Neuronal stem cell (in vitro differentiated cells): ENCODE measurements around the gene YJU2.

Experiments used
- DNase-seq: peaks from one replicate; pipeline ENCODE4 v3.0.0-alpha.2; 2013; ENCODE audit warnings: low spot score
- H2AFZ ChIP-seq: one replicate; pipeline ENCODE4 v1.6.1; 2013; ENCODE audit warnings: mild to moderate bottlenecking, low read length, inconsistent platforms
- H2AK5ac ChIP-seq: 2 replicates; pipeline ENCODE4 v1.6.1; 2013; ENCODE audit warnings: low read depth, mild to moderate bottlenecking, inconsistent platforms, low read length, moderate library complexity, mixed read lengths
- H2BK120ac ChIP-seq: 2 replicates; pipeline ENCODE4 v1.6.1; 2013; ENCODE audit warnings: low read depth, mild to moderate bottlenecking, inconsistent platforms, low read length, moderate library complexity, mixed read lengths
- H2BK12ac ChIP-seq: one replicate; pipeline ENCODE4 v1.6.1; 2013; ENCODE audit warnings: low read length, inconsistent platforms
- H2BK15ac ChIP-seq: 2 replicates; pipeline ENCODE4 v1.6.1; 2013; ENCODE audit warnings: mild to moderate bottlenecking, low read length, inconsistent platforms, mixed read lengths
- H2BK5ac ChIP-seq: one replicate; pipeline ENCODE4 v1.6.1; 2013; ENCODE audit warnings: inconsistent platforms, mild to moderate bottlenecking, low read length, moderate library complexity
- H3K14ac ChIP-seq: one replicate; pipeline ENCODE4 v1.6.1; 2013; ENCODE audit warnings: low read length, inconsistent platforms
- H3K18ac ChIP-seq: 2 replicates; pipeline ENCODE4 v1.6.1; 2013; ENCODE audit warnings: low read length, inconsistent platforms
- H3K23ac ChIP-seq: 2 replicates; pipeline ENCODE4 v1.6.1; 2013; ENCODE audit warnings: low read depth, mild to moderate bottlenecking, mixed read lengths, low read length, inconsistent platforms; ENCODE audit not compliant: poor library complexity
- H3K27ac ChIP-seq: replicated peaks from 3 replicates; pipeline ENCODE4 v1.5.1; 2013; ENCODE audit warnings: low read length, inconsistent platforms
- H3K27me3 ChIP-seq, 3 experiments: 2 replicates each; pipeline ENCODE4 v1.6.1; 2013; ENCODE audit warnings: low read length in 3 of 3, mild to moderate bottlenecking in 2 of 3, inconsistent platforms in 1 of 3, low read depth in 1 of 3, mixed read lengths in 1 of 3, moderate library complexity in 1 of 3; ENCODE audit not compliant: control insufficient read depth in 3 of 3, insufficient read depth in 3 of 3
- H3K36me3 ChIP-seq, 2 donors: replicated peaks in 1 of 2; 2 replicates each; pipeline ENCODE4 v1.6.1; 2013; ENCODE audit warnings: low read length in 2 of 2; ENCODE audit not compliant: control insufficient read depth in 2 of 2, insufficient read depth in 2 of 2
- H3K4ac ChIP-seq: 2 replicates; pipeline ENCODE4 v1.6.1; 2013; ENCODE audit warnings: inconsistent platforms, mild to moderate bottlenecking, low read length, moderate library complexity
- H3K4me1 ChIP-seq, 2 donors: 1 replicate in 1 of 2; 2 replicates in 1 of 2; pipeline ENCODE4 v1.6.1; 2013; ENCODE audit warnings: low read length in 2 of 2, low read depth in 1 of 2; ENCODE audit not compliant: control insufficient read depth in 2 of 2, insufficient read depth in 1 of 2
- H3K4me2 ChIP-seq: one replicate; pipeline ENCODE4 v1.6.1; 2013; ENCODE audit warnings: mild to moderate bottlenecking, low read length, inconsistent platforms; ENCODE audit not compliant: insufficient read depth, poor library complexity, severe bottlenecking
- H3K4me3 ChIP-seq, 2 donors: 2 replicates each; pipeline ENCODE4 v1.5.1; 2013; ENCODE audit warnings: low read length in 2 of 2, mild to moderate bottlenecking in 2 of 2, inconsistent platforms in 1 of 2, moderate library complexity in 1 of 2
- H3K79me1 ChIP-seq: one replicate; pipeline ENCODE4 v1.6.1; 2013; ENCODE audit warnings: low read depth, mild to moderate bottlenecking, inconsistent platforms, low read length, moderate library complexity
- H3K9ac ChIP-seq: one replicate; pipeline ENCODE4 v1.6.1; 2013; ENCODE audit warnings: mild to moderate bottlenecking, low read depth, low read length, inconsistent platforms; ENCODE audit not compliant: poor library complexity
- H3K9me3 ChIP-seq, 2 donors: replicated peaks in 1 of 2; 2 replicates each; pipeline versions ENCODE3 to v1.6.1; 2013; ENCODE audit warnings: low read length in 2 of 2, mild to moderate bottlenecking in 2 of 2, inconsistent platforms in 1 of 2, low read depth in 1 of 2, mixed read lengths in 1 of 2, moderate library complexity in 1 of 2; ENCODE audit not compliant: control insufficient read depth in 2 of 2, insufficient read depth in 1 of 2
- H4K8ac ChIP-seq: one replicate; pipeline ENCODE4 v1.6.1; 2013; ENCODE audit warnings: low read depth, mild to moderate bottlenecking, inconsistent platforms, low read length, moderate library complexity
- H4K91ac ChIP-seq: one replicate; pipeline ENCODE4 v1.6.1; 2013; ENCODE audit warnings: low read length, low read depth, mild to moderate bottlenecking, inconsistent platforms; ENCODE audit not compliant: poor library complexity
- WGBS, 2 donors: extraction: QIAGEN DNeasy Blood & Tissue Kit; methylation state at CpG; one replicate each; pipeline ENCODE4 v1.1.7; 2013; ENCODE audit warnings: missing lambda C conversion rate in 2 of 2, mixed read lengths in 1 of 2; ENCODE audit not compliant: insufficient read length in 2 of 2, insufficient replicate concordance in 1 of 2; ENCODE audit errors: extremely low coverage in 2 of 2; 5-methylcytosine and 5-hydroxymethylcytosine counted together

Gene YJU2

GRCh38 chr19:4300589-4300988 lies 53.7 kb downstream of the YJU2 start:
- Histone ChIP-seq H2AK5ac (no peak overlapping the region), H3K4me3 (no peak overlapping the region), H3K9ac (no peak overlapping the region), H3K27me3 (no peaks in the 10 kb centered on the region), H3K23ac (no peak overlapping the region), H3K4me2 (no peak overlapping the region), H2BK12ac (no peak overlapping the region), H4K91ac (no peak overlapping the region), H3K36me3 (peaks cover 0 to under 1% of the 10 kb centered on the region in 2 donors), H2BK5ac (no peak overlapping the region), H2BK120ac (no peak overlapping the region), H3K4ac (no peak overlapping the region), H3K18ac (no peak overlapping the region), H3K14ac (no peak overlapping the region), H3K79me1 (peaks cover 4% of the 10 kb centered on the region), H2BK15ac (no peak overlapping the region), H4K8ac (no peak overlapping the region), H3K9me3 (no peaks in the 10 kb centered on the region), H3K4me1 (peaks cover 5 to 7% of the 10 kb centered on the region in 2 donors), H2AFZ (no peak overlapping the region), H3K27ac (no peak overlapping the region)
- WGBS, 2 donors, result no CpG with 5 or more reads among the region's 3 CpGs
- DNase-seq, result no peak

- H3K23ac ChIP-seq, result no peak overlapping the region
- WGBS, 2 donors, result no CpG with 5 or more reads among the region's 13 CpGs
- H2BK15ac ChIP-seq, result no peak overlapping the region
- H2AK5ac ChIP-seq, result no peak overlapping the region
- H4K8ac ChIP-seq, result no peak overlapping the region
- no peak overlapping the region for H3K4me2 ChIP-seq
- H3K4me1 ChIP-seq, result peaks cover 7% of the 10 kb centered on the region in 2 donors
- peak overlapping the region; percentile 1 to 26 for H3K4me3 ChIP-seq
- no peak overlapping the region for H3K4ac ChIP-seq
- H3K36me3 ChIP-seq, result peaks cover 5 to 9% of the 10 kb centered on the region in 2 donors
- no peak overlapping the region for H2BK12ac ChIP-seq
- no peak overlapping the region for H3K14ac ChIP-seq
- H4K91ac ChIP-seq, result no peak overlapping the region
- H3K79me1 ChIP-seq, result peaks cover 4% of the 10 kb centered on the region
- DNase-seq, result no peak
- peak overlapping the region; percentile 11 for H3K18ac ChIP-seq
- H3K27me3 ChIP-seq, result no peaks in the 10 kb centered on the region
- no peak overlapping the region for H3K9ac ChIP-seq
- no peak overlapping the region for H3K27ac ChIP-seq
- H3K9me3 ChIP-seq, result no peaks in the 10 kb centered on the region
- peak overlapping the region; percentile 88 for H2AFZ ChIP-seq
- no peak overlapping the region for H2BK120ac ChIP-seq
- no peak overlapping the region for H2BK5ac ChIP-seq
Observed at GRCh38 chr19:4301590-4302242, 54.8 kb downstream of the YJU2 start.

- H4K8ac ChIP-seq, result no peak within 1 kb of the TSS
- H3K4me3 ChIP-seq, result peak within 1 kb of the TSS; percentile 1 to 26
- H3K27ac ChIP-seq, result no peak within 1 kb of the TSS
Observed at GRCh38 chr19:4302243-4302640, 55.4 kb downstream of the YJU2 start, which contains the start of gene TMIGD2. TMIGD2 (minus strand) TSS chr19:4302389; CDS start chr19:4302385, 4 bp downstream.

GRCh38 chr19:4303819-4304537 lies 57.1 kb downstream of the YJU2 start:
- Histone ChIP-seq H3K9ac (no peak overlapping the region), H4K91ac (no peak overlapping the region), H2AK5ac (peak overlapping the region; percentile 12), H2BK5ac (no peak overlapping the region), H3K4me2 (peak overlapping the region; percentile 19), H3K27me3 (no peaks in the 10 kb centered on the region), H3K36me3 (peaks cover 14 to 23% of the 10 kb centered on the region in 2 donors), H3K14ac (no peak overlapping the region), H3K9me3 (peaks cover 0 to 2% of the 10 kb centered on the region in 2 donors), H3K27ac (no peak overlapping the region), H2BK15ac (peak overlapping the region; percentile 2), H3K4ac (no peak overlapping the region), H2AFZ (peak overlapping the region; percentile 90), H4K8ac (no peak overlapping the region), H3K18ac (peak overlapping the region; percentile 15), H3K4me3 (peak overlapping the region in 1 of 2 donors; percentile 46), H2BK120ac (no peak overlapping the region), H2BK12ac (peak overlapping the region; percentile 82), H3K79me1 (peaks cover 4% of the 10 kb centered on the region), H3K4me1 (peaks cover 7% of the 10 kb centered on the region in 2 donors), H3K23ac (no peak overlapping the region)
- no CpG with 5 or more reads among the region's 18 CpGs for WGBS, 2 donors
- DNase-seq, result no peak

More at GRCh38 chr19:4302243-4302640, 55.4 kb downstream of the YJU2 start, which contains the start of gene TMIGD2:
- Histone ChIP-seq H3K14ac (no peak within 1 kb of the TSS), H3K79me1 (peaks cover 4% of the 10 kb centered on the region), H2AFZ (peak within 1 kb of the TSS; percentile 88), H3K18ac (peak within 1 kb of the TSS; percentile 11), H3K4me2 (no peak within 1 kb of the TSS), H2BK12ac (no peak within 1 kb of the TSS), H3K9me3 (no peaks in the 10 kb centered on the region), H4K91ac (no peak within 1 kb of the TSS), H3K36me3 (peaks cover 9 to 14% of the 10 kb centered on the region in 2 donors), H2BK15ac (no peak within 1 kb of the TSS), H2BK120ac (no peak within 1 kb of the TSS), H3K4me1 (peaks cover 7% of the 10 kb centered on the region in 2 donors), H2BK5ac (no peak within 1 kb of the TSS), H3K27me3 (no peaks in the 10 kb centered on the region), H3K9ac (no peak within 1 kb of the TSS), H2AK5ac (no peak within 1 kb of the TSS), H3K4ac (no peak within 1 kb of the TSS), H3K23ac (no peak within 1 kb of the TSS)
- no peak for DNase-seq
- WGBS, 2 donors, result no CpG with 5 or more reads among the region's 8 CpGs
